SK-N-MC (cell line): ENCODE data around the gene TNIK.

ENCODE experiments used
- DNase-seq: peaks from one replicate; pipeline ENCODE4 v3.0.0-alpha.2; 2011; ENCODE audit warnings: low read depth, low spot score
- H3K27ac ChIP-seq: fragments of 200-600 bp; sonication (generic); 2 replicates; pipeline ENCODE4 v1.5.1; 2016; ENCODE audit warnings: mixed run types
- H3K36me3 ChIP-seq: fragments of 200-600 bp; sonication (generic); 2 replicates; pipeline ENCODE4 v1.6.1; 2017; ENCODE audit warnings: antibody characterized with exemption, low read length, mixed read lengths; ENCODE audit not compliant: insufficient read depth
- H3K4me3 ChIP-seq: fragments of 200-600 bp; sonication (generic); 2 replicates; pipeline ENCODE4 v1.5.1; 2016
- H3K9ac ChIP-seq: fragments of 200-600 bp; sonication (generic); 2 replicates; pipeline ENCODE4 v1.8.0; 2017; ENCODE audit warnings: mixed run types, mixed read lengths; ENCODE audit not compliant: insufficient read length
- H3K9me3 ChIP-seq: fragments of 200-600 bp; sonication (generic); 2 replicates; pipeline ENCODE4 v1.6.1; 2017; ENCODE audit warnings: low read depth, mild to moderate bottlenecking, antibody characterized with exemption, low read length, moderate library complexity, mixed read lengths
- EZH2 ChIP-seq: fragments of 200-600 bp; sonication (generic); IDR thresholded peaks from one replicate; pipeline ENCODE4 v1.6.1; 2017; ENCODE audit warnings: antibody characterized with exemption
- FOXP2 ChIP-seq: optimal IDR thresholded peaks from 2 replicates; pipeline ENCODE3; 2011; ENCODE audit warnings: mild to moderate bottlenecking, moderate library complexity; ENCODE audit not compliant: insufficient read depth; ENCODE audit errors: extremely low read length, control extremely low read depth
- POLR2AphosphoS5 ChIP-seq: IDR thresholded peaks from 2 replicates; pipeline ENCODE4 v1.6.1; 2012; ENCODE audit warnings: mild to moderate bottlenecking, low read depth, low read length, borderline replicate concordance

TNIK gene

DNA sequence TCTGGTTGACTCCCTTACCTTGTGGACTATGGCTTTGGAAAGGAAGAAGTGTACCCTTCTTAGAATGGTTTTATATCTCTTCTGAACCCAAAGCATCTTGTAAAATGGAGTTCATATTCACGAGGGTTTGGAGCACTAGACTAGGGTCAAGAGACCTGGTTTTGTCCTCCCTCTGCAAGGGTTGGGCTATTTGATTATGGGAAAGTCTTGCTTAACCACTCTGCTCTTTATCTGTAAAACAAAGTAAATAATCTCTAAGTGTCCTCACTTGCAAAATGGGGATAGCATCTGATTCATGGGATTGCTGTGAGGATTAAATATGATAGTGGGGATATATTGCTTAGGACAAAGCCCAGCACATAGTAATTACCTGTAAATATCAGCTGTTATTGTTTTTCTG is 415.8 kb downstream of the TNIK start:
- Histone ChIP-seq H3K9me3 (no peaks in the 10 kb centered on the region), H3K27ac (no peak overlapping the region), H3K4me3 (no peak overlapping the region), H3K9ac (no peak overlapping the region), H3K36me3 (no peaks in the 10 kb centered on the region)
- no peak for DNase-seq
- TF ChIP-seq EZH2: no peak

DNA sequence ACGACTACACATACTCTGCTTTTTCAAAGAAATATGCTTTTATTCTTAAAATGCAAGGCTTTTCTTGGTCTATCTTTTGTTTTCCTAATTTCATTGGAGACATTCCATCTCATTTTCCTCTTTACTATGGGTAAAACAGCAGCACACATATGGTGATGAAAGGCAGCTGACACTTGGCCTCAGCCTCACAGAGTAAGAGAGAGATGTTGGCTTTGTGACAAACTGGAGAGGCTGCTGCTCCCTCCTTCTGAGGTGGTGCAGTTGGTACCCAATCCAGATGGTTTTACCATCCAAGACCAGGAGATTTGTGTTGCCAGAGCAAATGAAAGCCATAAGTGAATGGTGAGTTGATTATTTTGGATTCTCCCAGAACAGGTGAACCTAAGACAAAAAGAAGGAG is 420.5 kb downstream of the TNIK start:
- Histone ChIP-seq H3K4me3 (no peak overlapping the region), H3K9me3 (no peaks in the 10 kb centered on the region), H3K9ac (no peak overlapping the region), H3K27ac (no peak overlapping the region), H3K36me3 (no peaks in the 10 kb centered on the region)
- TF ChIP-seq FOXP2 (no peak), POLR2AphosphoS5 (no peak), EZH2 (no peak)
- DNase-seq: no peak

DNA sequence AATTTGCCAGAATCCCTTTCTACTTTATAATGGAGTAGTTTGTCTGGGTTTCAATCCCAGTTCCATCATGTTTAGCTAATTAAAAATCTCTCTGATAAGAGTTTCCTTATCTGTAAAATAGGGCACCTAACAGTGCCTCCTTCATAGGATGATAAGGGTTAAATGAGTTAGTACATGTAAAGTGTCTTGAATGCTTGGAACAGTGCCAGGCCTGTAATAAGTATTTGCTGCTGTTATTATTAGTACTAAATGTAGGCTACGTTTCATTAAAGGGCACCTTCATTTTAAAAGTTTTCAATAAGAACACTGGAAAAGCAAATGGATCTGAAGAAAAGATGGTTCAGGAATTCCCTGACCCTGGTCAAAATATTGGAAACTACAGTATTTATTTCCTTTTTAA is 421.9 kb downstream of the TNIK start:
- Histone ChIP-seq H3K9me3 (no peaks in the 10 kb centered on the region), H3K36me3 (no peaks in the 10 kb centered on the region), H3K9ac (no peak overlapping the region), H3K27ac (no peak overlapping the region), H3K4me3 (no peak overlapping the region)
- no peak for DNase-seq
- no peak for TF ChIP-seq POLR2AphosphoS5
- no peak for TF ChIP-seq EZH2

DNA sequence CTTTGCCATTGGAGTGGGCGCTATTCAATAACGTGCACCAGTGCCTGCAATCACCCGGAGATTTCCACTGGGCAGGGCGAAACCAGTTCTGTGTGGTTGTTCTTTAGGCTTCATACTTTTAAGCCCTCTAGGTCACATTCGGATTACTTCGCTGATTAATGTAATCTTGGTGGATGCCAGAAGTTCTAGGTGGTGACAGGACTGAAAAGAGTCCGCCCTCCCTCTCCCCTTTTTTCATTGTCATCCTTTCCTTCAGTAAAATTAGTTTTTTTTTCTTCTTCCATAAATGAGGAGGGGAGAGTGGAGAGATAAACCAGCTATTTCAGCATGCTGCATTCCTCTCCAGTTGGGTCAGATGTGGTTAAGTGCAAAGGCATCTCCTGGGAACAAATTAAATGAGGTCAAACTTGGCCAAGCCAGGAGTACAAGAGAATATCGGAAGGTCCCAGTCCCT is 431.4 kb downstream of the TNIK start:
- H3K9me3 ChIP-seq: no peaks in the 10 kb centered on the region
- H3K36me3 ChIP-seq: no peaks in the 10 kb centered on the region
- no peak overlapping the region for H3K4me3 ChIP-seq
- no peak overlapping the region for H3K27ac ChIP-seq
- H3K9ac ChIP-seq: no peak overlapping the region
- no peak for DNase-seq
- TF ChIP-seq FOXP2 (no peak), EZH2 (no peak), POLR2AphosphoS5 (no peak)

DNA sequence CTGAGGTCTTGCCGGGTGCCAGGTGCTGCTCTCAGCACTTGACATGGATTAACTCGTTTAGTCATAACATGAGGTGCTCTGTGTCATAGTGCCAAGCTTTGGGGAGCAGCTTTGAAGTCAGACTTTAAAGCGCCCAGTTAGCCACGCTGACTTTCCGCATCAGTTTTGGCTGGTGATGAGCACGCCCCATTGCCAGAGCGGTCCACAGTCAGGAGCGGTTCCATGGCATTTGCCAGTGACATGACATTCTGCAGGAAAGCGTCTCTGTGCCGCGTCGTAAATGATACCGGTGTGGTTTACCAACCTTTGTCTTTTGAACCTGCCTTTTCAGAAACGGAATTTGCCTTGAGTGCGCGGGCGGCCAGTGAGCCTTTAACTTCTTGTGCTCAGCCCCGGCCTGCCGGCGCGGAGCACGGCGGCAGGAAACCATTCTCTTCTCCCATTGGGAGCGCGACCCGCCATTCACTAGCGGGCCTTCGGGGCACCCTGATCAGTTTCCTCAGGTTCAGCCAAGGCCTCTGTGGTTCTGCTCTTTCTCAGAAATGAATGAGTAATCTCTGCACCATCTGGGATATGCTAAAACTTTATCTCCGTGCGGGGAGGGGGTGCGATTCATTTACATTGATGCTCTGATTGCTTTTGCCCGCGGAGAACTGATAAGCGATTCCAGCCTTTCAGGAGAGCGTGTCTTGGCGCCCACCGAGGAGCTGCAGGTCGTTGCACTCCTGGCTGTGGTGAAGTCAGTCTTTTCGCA is 432.0 kb downstream of the TNIK start:
- TF ChIP-seq FOXP2 (no peak), EZH2 (no peak), POLR2AphosphoS5 (no peak)
- Histone ChIP-seq H3K4me3 (no peak overlapping the region), H3K9ac (no peak overlapping the region), H3K36me3 (no peaks in the 10 kb centered on the region), H3K27ac (no peak overlapping the region), H3K9me3 (no peaks in the 10 kb centered on the region)
- no peak for DNase-seq

DNA sequence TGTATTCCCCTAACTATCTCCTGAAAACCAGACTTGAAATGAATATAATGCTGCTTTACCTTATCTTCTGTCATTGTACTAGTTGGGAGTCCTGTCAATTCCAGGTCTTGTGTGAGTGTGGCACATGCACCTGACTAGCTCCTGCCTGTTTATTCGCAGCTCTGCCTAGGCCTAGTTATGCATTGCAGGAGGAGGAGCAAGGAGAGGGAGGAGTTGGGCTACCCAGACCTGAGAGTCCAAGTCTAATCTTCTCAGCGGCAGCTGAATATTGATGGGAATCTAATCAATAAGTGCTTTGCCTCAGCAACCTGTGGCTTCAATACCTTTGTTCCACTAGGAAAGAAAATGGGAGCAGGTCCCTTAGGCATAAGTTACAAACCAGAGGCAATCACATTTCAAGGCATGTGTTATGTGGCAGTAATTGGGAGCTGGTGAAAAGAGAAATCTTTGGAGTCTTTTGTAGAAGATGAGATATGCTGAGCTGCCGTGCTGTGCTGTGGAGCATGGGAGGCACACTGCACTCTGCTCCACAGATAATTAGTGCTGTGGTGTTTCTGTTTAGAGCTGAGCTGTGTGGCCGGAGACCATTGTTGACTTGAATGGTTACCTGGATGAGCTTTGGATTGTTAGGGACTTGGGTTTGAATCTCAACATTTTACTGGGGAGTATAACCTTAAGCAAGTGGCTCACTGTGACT is 433.5 kb downstream of the TNIK start, which contains the start of gene SLC2A2:
Gene SLC2A2, minus strand, starts transcription at position 124 of the 697 bp plus-strand sequence. Its CDS starts 50 bp downstream, at position 74.
- no peak for DNase-seq
- Histone ChIP-seq H3K27ac (no peak within 1 kb of the TSS), H3K4me3 (no peak within 1 kb of the TSS), H3K9ac (no peak within 1 kb of the TSS), H3K36me3 (no peaks in the 10 kb centered on the region), H3K9me3 (no peaks in the 10 kb centered on the region)
- TF ChIP-seq EZH2 (no peak), POLR2AphosphoS5 (no peak), FOXP2 (no peak)

DNA sequence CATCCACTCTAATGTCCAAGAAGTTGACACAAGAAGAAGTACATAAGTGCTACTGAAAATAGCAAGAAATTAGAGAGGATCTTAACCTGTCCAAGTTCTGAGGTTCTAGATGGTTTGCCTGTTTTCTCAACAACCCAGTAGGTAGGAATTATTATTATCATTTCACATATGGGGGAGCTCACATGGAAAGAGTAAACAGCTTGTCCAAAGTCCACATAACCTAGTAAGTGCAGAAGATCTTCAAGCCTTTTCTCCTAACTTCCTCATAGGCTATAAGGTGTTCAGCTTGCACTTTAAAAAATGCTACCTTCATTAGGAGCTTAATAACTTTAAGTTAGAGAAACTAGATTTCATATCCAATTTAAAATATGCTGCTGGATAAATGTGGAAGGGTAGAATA is 436.6 kb downstream of the TNIK start:
- no peak for DNase-seq
- H3K27ac ChIP-seq: no peak overlapping the region
- H3K9ac ChIP-seq: no peak overlapping the region
- TF ChIP-seq FOXP2: no peak
- H3K9me3 ChIP-seq: no peaks in the 10 kb centered on the region
- no peaks in the 10 kb centered on the region for H3K36me3 ChIP-seq
- H3K4me3 ChIP-seq: no peak overlapping the region

DNA sequence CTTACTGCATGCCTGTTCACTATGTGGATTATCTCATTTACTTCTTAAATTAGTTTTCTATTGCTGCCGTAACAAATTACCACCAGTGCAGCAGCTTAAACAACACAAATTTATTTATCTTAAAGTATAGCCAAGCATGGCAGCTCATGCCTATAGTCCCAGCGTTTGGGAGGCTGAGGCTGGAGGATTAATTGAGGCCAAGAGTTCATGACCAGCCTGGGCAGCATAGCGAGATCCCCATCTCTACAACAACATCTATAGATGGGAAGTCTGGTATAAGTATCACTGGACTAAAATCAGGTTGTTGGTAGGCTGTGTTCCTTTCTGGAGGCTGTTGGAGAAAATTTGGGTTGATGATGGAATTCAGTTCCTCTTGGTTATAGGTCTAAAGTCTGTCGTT is 438.8 kb downstream of the TNIK start:
- Histone ChIP-seq H3K27ac (no peak overlapping the region), H3K9ac (no peak overlapping the region), H3K36me3 (no peaks in the 10 kb centered on the region), H3K4me3 (no peak overlapping the region), H3K9me3 (no peaks in the 10 kb centered on the region)
- no peak for DNase-seq
- TF ChIP-seq FOXP2 (no peak), EZH2 (no peak), POLR2AphosphoS5 (no peak)
